ENCODE data around the gene PPM1H. TPM values are rescaled to one million over a fixed set of nuclear protein-coding genes. Genes with fewer than 3 reads are reported as not detected.

Gene PPM1H
- polyA plus RNA-seq, 1 of the 3 experiments (the other 2 are of a cell fraction) = 0.13 TPM

GRCh38 chr12:62629413-62629812 lies 305.5 kb downstream of the PPM1H start:
- Histone ChIP-seq H3K27ac (ENCODE audit: low read depth in 2 of 2, low read length in 1 of 2) (no peak overlapping the region), H3K4me1 (ENCODE audit: control insufficient read depth in 1 of 2, insufficient read depth in 2 of 2, low read depth in 1 of 2, low read length in 1 of 2) (peaks cover 4 to 10% of the 10 kb centered on the region in 2 experiments; a peak in 2 of 4 replicates), H4K20me1 (ENCODE audit: insufficient read depth) (no peaks in the 10 kb centered on the region), H3F3A (replicated peaks; ENCODE audit: insufficient read depth) (no peaks in the 10 kb centered on the region), H2AFZ (ENCODE audit: low read depth) (no peak overlapping the region), H3K4me3 (ENCODE audit: low read depth in 2 of 2, low read length in 1 of 2) (no peak overlapping the region), H3K9ac (no peak overlapping the region), H3K27me3 (ENCODE audit: insufficient read depth) (no peaks in the 10 kb centered on the region), H3K4me2 (no peak overlapping the region), H3K9me2 (no peaks in the 10 kb centered on the region), H3K9me3 (no peaks in the 10 kb centered on the region), H3K36me3 (replicated peaks in 1 of 2; ENCODE audit: control insufficient read depth in 1 of 2, insufficient read depth in 2 of 2, low read length in 1 of 2) (no peaks in the 10 kb centered on the region), H3K79me2 (ENCODE audit: insufficient read depth) (no peaks in the 10 kb centered on the region)
- 100% methylated on average over 3 of the region's 4 CpGs for WGBS (ENCODE audit: low lambda C conversion rate)
- POLR2A ChIA-PET = no interaction called here
- CTCF ChIA-PET = interaction anchor here (0.6 to 1.2 kb wide), 3 partner anchors 17 to 167 kb away, joined by 3 read pairs; no protein-coding TSS in a partner anchor
- TF ChIP-seq, protein P1, sequence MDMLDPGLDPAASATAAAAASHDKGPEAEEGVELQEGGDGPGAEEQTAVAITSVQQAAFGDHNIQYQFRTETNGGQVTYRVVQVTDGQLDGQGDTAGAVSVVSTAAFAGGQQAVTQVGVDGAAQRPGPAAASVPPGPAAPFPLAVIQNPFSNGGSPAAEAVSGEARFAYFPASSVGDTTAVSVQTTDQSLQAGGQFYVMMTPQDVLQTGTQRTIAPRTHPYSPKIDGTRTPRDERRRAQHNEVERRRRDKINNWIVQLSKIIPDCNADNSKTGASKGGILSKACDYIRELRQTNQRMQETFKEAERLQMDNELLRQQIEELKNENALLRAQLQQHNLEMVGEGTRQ (IDR thresholded peaks at IDR 0.05; ENCODE audit: borderline replicate concordance, low read depth, low read length) = no peak
- TF ChIP-seq USF1 (IDR thresholded peaks at IDR 0.05; ENCODE audit: borderline replicate concordance, low read depth) (no peak), MXI1 (IDR thresholded peaks at IDR 0.05; ENCODE audit: low read depth, low read length) (no peak), NRF1 (IDR thresholded peaks at IDR 0.05; ENCODE audit: low read depth, low read length) (no peak), TCF12 (IDR thresholded peaks at IDR 0.05) (no peak), MEF2A (IDR thresholded peaks at IDR 0.05; ENCODE audit: borderline replicate concordance, low read depth) (no peak), PBX3 (IDR thresholded peaks at IDR 0.05) (no peak), FOSL2 (IDR thresholded peaks at IDR 0.05; ENCODE audit: borderline replicate concordance, low read depth) (no peak), YY1 (IDR thresholded peaks at IDR 0.05; ENCODE audit: low read depth) (no peak), POLR2AphosphoS5 (IDR thresholded peaks at IDR 0.05; ENCODE audit: low read depth, low read length) (no peak), NFIC (IDR thresholded peaks at IDR 0.05; ENCODE audit: borderline replicate concordance) (no peak), GABPA (IDR thresholded peaks at IDR 0.05; ENCODE audit: low read depth) (no peak), FOXM1 (IDR thresholded peaks at IDR 0.05; ENCODE audit: low read depth) (no peak), RXRA (IDR thresholded peaks at IDR 0.05; ENCODE audit: borderline replicate concordance, low read depth) (no peak), GATA2 (CRISPR knock-in tag; IDR thresholded peaks at IDR 0.05) (no peak), TAF1 (IDR thresholded peaks at IDR 0.05; ENCODE audit: borderline replicate concordance, low read depth, low read length) (no peak), FOXJ3 (CRISPR knock-in tag; IDR thresholded peaks at IDR 0.05) (no peak), RFX5 (IDR thresholded peaks at IDR 0.05; ENCODE audit: low read length) (no peak)
- TF ChIP-seq, protein P2, sequence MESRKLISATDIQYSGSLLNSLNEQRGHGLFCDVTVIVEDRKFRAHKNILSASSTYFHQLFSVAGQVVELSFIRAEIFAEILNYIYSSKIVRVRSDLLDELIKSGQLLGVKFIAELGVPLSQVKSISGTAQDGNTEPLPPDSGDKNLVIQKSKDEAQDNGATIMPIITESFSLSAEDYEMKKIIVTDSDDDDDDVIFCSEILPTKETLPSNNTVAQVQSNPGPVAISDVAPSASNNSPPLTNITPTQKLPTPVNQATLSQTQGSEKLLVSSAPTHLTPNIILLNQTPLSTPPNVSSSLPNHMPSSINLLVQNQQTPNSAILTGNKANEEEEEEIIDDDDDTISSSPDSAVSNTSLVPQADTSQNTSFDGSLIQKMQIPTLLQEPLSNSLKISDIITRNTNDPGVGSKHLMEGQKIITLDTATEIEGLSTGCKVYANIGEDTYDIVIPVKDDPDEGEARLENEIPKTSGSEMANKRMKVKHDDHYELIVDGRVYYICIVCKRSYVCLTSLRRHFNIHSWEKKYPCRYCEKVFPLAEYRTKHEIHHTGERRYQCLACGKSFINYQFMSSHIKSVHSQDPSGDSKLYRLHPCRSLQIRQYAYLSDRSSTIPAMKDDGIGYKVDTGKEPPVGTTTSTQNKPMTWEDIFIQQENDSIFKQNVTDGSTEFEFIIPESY (IDR thresholded peaks at IDR 0.05; ENCODE audit: borderline replicate concordance, low read depth) = no peak
- TF ChIP-seq, protein P3, sequence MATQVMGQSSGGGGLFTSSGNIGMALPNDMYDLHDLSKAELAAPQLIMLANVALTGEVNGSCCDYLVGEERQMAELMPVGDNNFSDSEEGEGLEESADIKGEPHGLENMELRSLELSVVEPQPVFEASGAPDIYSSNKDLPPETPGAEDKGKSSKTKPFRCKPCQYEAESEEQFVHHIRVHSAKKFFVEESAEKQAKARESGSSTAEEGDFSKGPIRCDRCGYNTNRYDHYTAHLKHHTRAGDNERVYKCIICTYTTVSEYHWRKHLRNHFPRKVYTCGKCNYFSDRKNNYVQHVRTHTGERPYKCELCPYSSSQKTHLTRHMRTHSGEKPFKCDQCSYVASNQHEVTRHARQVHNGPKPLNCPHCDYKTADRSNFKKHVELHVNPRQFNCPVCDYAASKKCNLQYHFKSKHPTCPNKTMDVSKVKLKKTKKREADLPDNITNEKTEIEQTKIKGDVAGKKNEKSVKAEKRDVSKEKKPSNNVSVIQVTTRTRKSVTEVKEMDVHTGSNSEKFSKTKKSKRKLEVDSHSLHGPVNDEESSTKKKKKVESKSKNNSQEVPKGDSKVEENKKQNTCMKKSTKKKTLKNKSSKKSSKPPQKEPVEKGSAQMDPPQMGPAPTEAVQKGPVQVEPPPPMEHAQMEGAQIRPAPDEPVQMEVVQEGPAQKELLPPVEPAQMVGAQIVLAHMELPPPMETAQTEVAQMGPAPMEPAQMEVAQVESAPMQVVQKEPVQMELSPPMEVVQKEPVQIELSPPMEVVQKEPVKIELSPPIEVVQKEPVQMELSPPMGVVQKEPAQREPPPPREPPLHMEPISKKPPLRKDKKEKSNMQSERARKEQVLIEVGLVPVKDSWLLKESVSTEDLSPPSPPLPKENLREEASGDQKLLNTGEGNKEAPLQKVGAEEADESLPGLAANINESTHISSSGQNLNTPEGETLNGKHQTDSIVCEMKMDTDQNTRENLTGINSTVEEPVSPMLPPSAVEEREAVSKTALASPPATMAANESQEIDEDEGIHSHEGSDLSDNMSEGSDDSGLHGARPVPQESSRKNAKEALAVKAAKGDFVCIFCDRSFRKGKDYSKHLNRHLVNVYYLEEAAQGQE (IDR thresholded peaks at IDR 0.05; ENCODE audit: low read depth, low read length) = no peak
- DNase-seq = no peak
